ENCODE measurements around the gene GLIS2.

GLIS2 gene

GRCh38 chr16:4298761-4299522, 16.9 kb upstream of the GLIS2 start:
- DNase-seq, result no peak

- DNase-seq, result no peak
Measured at GRCh38 chr16:4301177-4301576, 14.7 kb upstream of the GLIS2 start.

- no peak for DNase-seq
Measured at GRCh38 chr16:4301968-4302367, 13.9 kb upstream of the GLIS2 start.

- DNase-seq, result no peak
Measured at GRCh38 chr16:4303973-4304372, 11.9 kb upstream of the GLIS2 start.

GRCh38 chr16:4306470-4307214, 9.2 kb upstream of the GLIS2 start:
- no peak for DNase-seq

DNA sequence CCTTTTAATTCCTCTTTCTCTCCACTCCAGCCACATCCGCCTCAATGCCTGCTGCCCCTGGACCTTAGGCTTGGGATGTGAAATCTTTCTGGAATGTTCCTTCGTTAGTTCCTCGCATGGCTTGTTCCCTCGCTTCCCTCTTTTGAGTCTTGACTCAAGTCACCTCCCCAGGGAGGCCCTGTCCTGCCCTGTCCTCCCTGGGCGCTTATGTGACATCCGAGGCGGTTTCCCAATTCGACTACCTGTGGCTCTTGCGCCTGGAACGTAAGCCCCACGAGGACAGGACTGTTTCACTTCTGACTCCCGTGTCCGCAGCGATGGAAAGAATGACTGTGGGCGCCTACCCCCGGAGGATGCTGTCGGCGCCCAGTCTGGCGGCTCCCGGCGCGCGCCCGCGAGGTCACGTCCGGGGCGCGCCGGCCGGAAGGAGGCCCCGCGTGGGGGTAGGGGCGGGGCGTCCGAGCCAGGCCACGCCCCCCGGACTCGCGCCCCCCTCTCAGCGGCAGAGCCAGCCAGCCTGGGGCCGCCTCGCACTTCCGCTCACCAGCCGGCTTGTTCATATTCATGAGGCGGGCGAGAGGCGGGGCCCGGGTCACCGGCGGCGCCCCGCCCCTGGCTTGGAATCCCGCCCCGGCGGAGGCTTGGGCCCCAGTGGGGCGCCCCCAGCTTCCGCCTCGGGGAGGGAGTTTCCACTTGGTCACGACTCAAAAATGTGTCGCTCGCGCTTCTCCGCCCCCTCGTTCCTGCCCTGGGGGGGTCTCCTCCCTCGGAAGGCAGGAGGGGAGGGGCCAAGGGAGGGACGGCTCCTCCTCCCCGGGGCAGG, 8.4 kb upstream of the GLIS2 start:
- DNase-seq, result peak; percentile 76

DNA sequence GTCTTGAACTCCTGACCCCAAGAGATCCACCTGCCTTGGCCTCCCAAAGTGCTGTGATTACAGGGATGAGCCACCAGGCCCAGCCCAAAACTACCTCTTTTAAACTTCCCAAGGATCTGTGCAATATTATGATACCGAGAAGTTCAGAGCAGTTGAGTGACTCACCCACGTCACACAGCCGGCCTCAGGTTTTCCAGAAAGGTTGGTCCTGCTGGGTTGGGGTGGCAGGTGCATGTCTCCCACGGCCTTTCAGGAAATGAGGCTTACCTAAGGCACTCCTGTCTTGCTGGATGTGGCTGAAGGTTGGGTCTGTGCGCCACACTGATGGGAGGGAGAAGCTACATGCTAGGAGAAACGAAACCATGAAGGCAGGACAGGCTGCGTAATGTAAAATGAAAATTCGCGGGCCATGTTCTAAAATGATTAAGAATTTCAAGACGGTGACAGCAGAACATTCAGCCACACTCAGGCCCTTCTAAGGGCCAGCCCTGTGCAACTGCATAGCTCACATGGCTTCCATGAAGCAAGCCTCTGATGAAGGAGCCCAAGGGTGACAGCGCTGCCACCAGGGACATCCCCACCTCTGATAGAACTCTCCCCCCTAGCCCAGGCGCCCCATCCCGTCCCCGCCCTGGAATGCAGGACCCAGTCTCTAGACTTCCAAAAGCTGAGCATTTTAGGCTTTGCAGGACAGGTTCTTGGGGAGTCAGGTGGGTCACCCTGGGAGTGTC, 6.6 kb upstream of the GLIS2 start:
- DNase-seq, result no peak

DNA sequence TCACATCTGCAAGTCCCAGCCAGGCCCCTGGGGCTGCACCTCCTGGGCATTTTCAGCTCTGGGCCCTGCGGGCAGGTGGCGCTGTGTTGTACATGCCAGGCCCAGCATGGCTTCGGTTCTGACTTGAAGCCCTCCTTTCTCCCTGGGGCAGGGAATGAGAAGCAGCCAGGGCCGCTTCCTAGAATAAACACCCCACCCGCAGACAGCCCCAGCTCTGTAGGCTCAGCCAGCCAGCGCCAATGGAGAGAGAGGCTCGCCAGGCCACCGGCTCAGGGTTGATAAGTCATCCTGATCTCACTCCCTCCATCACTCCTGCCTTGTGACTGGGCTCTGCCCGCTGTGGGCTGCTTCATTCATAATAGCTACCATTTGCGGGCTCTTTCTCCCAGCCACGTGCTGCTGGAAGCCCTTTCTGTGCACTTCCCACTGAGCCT, 6.0 kb upstream of the GLIS2 start:
- no peak for DNase-seq

DNA sequence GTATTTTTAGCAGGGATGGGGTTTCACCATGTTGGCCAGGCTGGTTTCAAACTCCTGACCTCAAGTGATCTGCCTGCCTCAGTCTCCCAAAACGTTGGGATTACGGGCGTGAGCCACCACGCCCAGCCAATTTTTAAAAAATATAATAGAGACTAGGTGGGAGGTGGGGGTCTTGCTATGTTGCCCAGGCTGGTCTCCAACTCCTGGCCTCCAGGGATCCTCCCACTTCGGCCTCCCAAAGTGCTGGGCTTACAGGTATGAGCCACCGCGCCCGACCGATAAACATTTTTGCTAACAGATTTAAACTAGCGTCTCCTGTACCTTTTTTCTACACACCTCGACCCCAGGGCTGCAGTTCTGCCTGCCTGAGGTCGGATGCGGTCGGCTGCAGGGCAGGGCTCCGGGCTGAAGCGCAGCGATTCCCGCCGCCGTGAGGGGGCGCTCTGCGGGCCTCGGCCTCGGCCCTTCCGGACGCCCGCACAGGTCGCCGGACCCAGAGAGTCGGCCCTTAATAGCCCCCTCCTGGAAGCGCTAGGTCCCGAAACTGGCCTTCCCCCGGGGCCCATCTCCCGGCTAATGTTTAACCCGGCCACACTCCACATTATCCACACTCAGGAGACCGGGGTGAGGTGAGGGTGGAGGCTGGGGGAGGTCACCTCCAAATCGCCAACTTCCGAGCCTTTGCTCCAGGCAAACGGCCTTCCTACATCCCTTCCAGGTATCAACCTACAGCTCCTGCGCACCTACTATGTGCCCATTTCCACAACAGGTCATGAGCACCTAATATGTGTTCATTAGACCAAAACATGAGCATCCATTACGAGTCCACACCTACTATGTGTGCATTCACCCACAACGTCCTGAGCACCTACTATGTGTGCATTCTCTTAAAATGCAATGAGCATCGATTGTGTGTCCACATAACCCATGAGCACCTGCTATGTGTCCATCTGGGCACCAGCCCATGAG, 2.0 kb upstream of the GLIS2 start:
- DNase-seq, result no peak

GRCh38 chr16:4314532-4315185, 1.2 kb upstream of the GLIS2 start:
- no peak for DNase-seq

GRCh38 chr16:4316108-4316863, 419 bp downstream of the GLIS2 start:
- DNase-seq, result no peak

DNA sequence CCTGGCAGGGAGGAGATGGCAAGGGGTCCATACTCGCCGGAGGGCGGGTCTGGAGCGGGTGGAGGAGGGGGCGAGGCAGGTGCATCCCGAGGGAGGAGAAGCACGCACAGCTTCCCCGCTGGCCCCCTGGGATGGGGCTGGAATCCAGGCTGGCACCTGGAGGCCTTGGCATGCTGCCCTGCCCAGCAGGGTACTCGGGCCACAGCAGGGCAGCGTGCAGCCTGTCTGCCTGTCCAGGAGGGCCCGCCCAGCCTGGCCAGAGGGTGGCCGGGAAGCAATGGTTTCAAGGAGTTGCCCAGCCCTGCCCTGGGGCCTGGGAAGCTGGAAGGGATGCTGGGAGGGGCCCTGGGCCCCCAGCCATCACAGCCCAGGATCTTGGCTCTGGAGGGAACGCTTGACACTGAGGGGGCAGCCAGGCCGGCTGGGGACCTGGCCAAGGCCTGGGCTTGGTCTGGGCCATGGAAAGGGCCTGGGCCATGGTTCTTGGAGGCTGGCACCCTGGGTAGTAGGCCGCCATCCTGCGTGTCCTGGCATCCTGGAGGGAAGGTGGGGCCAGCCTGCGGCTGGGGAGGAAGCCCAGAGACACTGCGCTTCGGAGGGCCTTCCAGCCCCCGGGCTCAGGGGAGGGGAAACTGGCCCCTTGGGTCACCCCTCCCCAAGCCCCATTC, 1.1 kb downstream of the GLIS2 start:
- no peak for DNase-seq

DNA sequence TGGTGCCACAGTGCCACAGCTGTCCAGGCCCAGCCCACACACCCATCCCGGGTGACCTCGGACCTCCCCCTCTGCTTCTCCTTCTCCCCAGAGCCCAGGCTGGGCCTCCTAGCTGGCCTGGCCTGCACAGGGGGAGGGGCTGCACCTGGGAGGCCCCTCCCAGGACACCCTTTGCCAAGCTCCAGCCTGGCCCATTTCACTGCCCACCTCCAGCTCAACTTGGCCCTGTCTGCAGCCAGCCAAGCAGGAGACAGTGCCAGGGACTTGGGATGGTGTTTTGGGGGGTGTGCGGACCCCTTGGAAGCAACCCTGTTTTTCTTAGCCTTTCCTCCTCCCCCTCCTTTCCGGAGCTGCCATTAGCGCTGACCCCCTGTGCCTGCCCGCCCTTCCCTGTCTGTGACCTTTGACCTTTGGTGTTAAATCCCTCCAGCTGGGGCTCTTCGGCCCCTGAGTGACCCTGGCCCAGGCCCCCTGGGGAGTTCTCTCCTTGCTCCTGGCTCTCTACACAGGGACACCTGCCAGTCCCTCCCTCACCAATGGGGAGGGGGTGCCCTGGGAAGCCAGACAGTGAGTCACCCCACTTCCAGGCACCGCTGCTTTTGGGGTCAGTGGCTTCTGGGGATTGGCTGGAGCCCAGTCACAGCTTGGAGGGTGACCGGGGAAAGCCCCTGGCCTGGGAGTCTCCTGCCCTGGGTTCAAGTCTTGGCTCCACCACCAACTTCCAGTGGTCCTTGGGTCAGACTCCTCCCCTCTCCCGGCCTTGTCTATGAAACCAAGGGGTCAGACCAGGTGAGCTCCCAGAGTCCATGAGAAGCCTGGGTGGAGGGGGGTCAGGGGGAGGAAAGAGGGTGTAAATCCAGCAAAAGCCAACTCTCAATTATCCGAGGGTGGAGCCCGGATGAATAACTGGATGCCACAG, 1.9 kb downstream of the GLIS2 start:
- DNase-seq, result no peak

DNA sequence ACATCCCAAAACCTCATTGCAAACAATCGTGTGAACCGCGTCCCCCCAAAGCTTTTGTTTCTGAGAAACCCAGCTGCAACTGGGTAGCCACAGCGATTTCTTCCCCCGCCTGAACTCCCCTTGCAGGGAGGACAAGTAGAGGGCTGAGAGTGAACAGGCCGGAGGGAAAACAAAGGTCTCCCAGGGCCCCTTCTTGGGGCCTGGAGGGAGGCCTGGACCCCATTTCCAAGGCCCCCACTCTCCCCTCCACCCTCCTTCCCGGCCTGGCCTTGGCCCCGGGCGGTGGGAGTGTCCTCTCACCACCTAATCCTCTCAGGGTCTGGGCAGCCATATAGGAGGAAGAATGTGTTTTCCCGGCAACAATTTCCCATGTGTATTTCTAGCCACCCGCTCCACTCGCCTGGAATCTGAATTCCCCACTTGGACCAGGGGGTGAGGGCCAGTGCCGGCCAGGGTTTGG, 2.6 kb downstream of the GLIS2 start:
- no peak for DNase-seq

DNA sequence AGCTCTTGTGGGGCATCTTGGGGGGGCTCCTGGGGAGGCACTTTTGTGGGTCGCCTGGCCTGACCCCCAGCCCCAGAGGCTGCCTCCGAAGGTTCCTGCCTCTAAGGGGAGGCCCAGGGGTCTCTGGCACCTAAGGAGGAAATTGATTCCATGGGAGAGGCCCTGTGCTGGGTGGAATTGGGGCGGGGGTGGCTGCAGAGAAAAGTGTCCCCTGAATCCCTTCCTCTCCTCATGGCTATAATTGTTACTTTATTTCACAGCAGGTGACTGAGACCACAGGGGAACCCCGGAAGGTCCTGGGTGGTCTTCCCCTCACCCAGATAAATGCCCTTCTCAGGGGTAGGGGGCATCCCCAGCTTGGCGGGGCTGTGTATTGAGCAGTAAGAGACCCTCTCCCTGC, 3.1 kb downstream of the GLIS2 start:
- DNase-seq, result no peak

GRCh38 chr16:4319454-4320421, 3.9 kb downstream of the GLIS2 start:
- no peak for DNase-seq

DNA sequence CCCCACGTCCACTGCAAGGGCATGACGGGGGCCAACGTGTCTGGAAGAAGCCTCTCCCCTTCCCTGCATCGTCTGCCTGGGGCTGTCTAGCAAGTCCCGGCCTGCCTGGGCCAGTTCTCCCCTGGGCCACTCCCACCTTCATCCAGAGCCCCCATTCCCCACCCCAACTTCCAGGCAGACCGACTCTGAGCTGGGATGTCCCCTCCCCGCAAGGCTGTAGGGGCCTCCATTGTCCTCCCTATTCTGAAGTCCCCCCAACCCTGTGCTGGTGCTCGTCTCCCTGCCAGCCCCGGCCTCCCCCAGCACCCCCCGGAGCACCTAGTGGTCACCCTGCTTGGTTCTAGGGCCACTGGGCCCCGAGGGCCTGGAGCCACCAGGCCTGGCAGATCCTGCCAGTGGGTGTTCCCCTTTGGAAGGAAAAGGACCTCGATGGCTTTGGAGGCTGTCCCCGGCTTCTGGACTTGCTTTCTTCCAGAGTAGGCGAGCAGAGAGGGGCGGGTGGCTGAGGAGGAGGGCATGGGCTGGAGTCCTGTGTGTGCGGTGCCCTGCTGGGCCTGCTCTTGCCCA, 4.8 kb downstream of the GLIS2 start:
- DNase-seq, result no peak

All from NCI-H1436 treated with DMSO at 0.1 percent for 48 hours (cell line).